Measurements from ENCODE around the gene ATXN1. TPM values are rescaled to one million over a fixed set of nuclear protein-coding genes. Genes with fewer than 3 reads are reported as not detected.

The ATXN1 gene
- total RNA-seq, 1 experiment from 2014 or later = 8.1 TPM

- H3K4me1 Mint-ChIP-seq = peaks cover 5% of the 10 kb centered on the region
- no peak overlapping the region for H3K4me3 Mint-ChIP-seq
- TF ChIP-seq PRRX2 (CRISPR knock-in tag; IDR thresholded peaks at IDR 0.05) = no peak
- no peak for TF ChIP-seq ZNF121 (CRISPR knock-in tag; IDR thresholded peaks at IDR 0.05)
- TF ChIP-seq ZNF232 (CRISPR knock-in tag; IDR thresholded peaks at IDR 0.05) = no peak
- no peaks in the 10 kb centered on the region for H3K27me3 Mint-ChIP-seq (ENCODE audit: low read depth)
- DNase-seq (ENCODE audit: low spot score) (no peak), ATAC-seq (no peak)
- peaks cover 32% of the 10 kb centered on the region for H3K9me3 Mint-ChIP-seq
- POLR2A ChIA-PET = no interaction called here
- no peak overlapping the region for H3K27ac Mint-ChIP-seq
- H3K36me3 Mint-ChIP-seq = peaks cover 18% of the 10 kb centered on the region
- CTCF ChIA-PET = no interaction called here
Observed at GRCh38 chr6:16783952-16784565, 22.8 kb upstream of the ATXN1 start.

- POLR2A ChIA-PET = no interaction called here
- Mint-ChIP-seq H3K4me1 (peaks cover 5% of the 10 kb centered on the region), H3K9me3 (peaks cover 32% of the 10 kb centered on the region), H3K27me3 (ENCODE audit: low read depth) (no peaks in the 10 kb centered on the region), H3K36me3 (peaks cover 12% of the 10 kb centered on the region), H3K4me3 (no peak overlapping the region), H3K27ac (no peak overlapping the region)
- CTCF ChIA-PET = no interaction called here
- ATAC-seq (no peak), DNase-seq (ENCODE audit: low spot score) (no peak)
- no peak for TF ChIP-seq ZNF423 (CRISPR knock-in tag; IDR thresholded peaks at IDR 0.05)
- TF ChIP-seq ZNF317 (CRISPR knock-in tag; IDR thresholded peaks at IDR 0.05; ENCODE audit: borderline replicate concordance, low read depth) = no peak
- TF ChIP-seq IRF1 (CRISPR knock-in tag; IDR thresholded peaks at IDR 0.05) = no peak
- TF ChIP-seq ZNF532 (CRISPR knock-in tag; IDR thresholded peaks at IDR 0.05; ENCODE audit: borderline replicate concordance) = no peak
- no peak for TF ChIP-seq TEAD1 (CRISPR knock-in tag; IDR thresholded peaks at IDR 0.05)
- no peak for TF ChIP-seq SOX15 (CRISPR knock-in tag; IDR thresholded peaks at IDR 0.05)
- TF ChIP-seq GRHL2 (CRISPR knock-in tag; IDR thresholded peaks at IDR 0.05; ENCODE audit: insufficient replicate concordance, severe bottlenecking) = no peak
- TF ChIP-seq ZNF512 (CRISPR knock-in tag; IDR thresholded peaks at IDR 0.05; ENCODE audit: borderline replicate concordance) = no peak
- TF ChIP-seq HMGA2 (CRISPR knock-in tag; IDR thresholded peaks at IDR 0.05) = no peak
- no peak for TF ChIP-seq HMGXB4 (CRISPR knock-in tag; IDR thresholded peaks at IDR 0.05)
- no peak for TF ChIP-seq ZNF138 (CRISPR knock-in tag; conservative IDR thresholded peaks at IDR 0.05)
- TF ChIP-seq ZNF121 (CRISPR knock-in tag; IDR thresholded peaks at IDR 0.05) = no peak
- no peak for TF ChIP-seq ETV6 (CRISPR knock-in tag; IDR thresholded peaks at IDR 0.05)
- no peak for TF ChIP-seq SMAD3 (CRISPR knock-in tag; IDR thresholded peaks at IDR 0.05; ENCODE audit: borderline replicate concordance)
- no peak for TF ChIP-seq RORB (CRISPR knock-in tag; IDR thresholded peaks at IDR 0.05)
- no peak for TF ChIP-seq CREM (CRISPR knock-in tag; IDR thresholded peaks at IDR 0.05)
- TF ChIP-seq GTF2I (CRISPR knock-in tag; conservative IDR thresholded peaks at IDR 0.05) = no peak
- no peak for TF ChIP-seq ZNF281 (CRISPR knock-in tag; IDR thresholded peaks at IDR 0.05)
Observed at GRCh38 chr6:16783509-16783908, 22.2 kb upstream of the ATXN1 start.

Data from WTC11 (cell line).